SK-N-SH treated with all-trans-retinoic acid at 6 μM for 48 hours (cell line): ENCODE measurements around the gene MCRIP2.

Source experiments
- ATAC-seq: fragments of 200-7000 bp; cut with Tn5 transposase; 3 replicates; pipeline ENCODE4 v1.9.1; 2020; ENCODE audit warnings: mild to moderate bottlenecking, moderate library complexity
- ARNTL ChIP-seq: fragments of 450-650 bp; formaldehyde crosslinking; IDR thresholded peaks from 2 replicates; pipeline ENCODE4 v1.5.0; 2020; ENCODE audit warnings: low read depth, mild to moderate bottlenecking, moderate library complexity, borderline replicate concordance
- BACH2 ChIP-seq: fragments of 250-450 bp; sonication (Bioruptor Pico); IDR thresholded peaks from 2 replicates; pipeline ENCODE4 v1.9.0; 2021; ENCODE audit warnings: mild to moderate bottlenecking, borderline replicate concordance
- CREB5 ChIP-seq: fragments of 250-450 bp; sonication (Bioruptor Pico); IDR thresholded peaks from 2 replicates; pipeline ENCODE4 v1.5.1; 2020; ENCODE audit warnings: low read depth, mild to moderate bottlenecking, moderate library complexity
- CSDC2 ChIP-seq: fragments of 250-450 bp; sonication (Bioruptor Pico); IDR thresholded peaks from 2 replicates; pipeline ENCODE4 v1.5.0; 2020; ENCODE audit warnings: mild to moderate bottlenecking, moderate library complexity
- ESRRG ChIP-seq: fragments of 250-450 bp; sonication (Bioruptor Pico); IDR thresholded peaks from 2 replicates; pipeline ENCODE4 v1.6.1; 2021; ENCODE audit warnings: mild to moderate bottlenecking
- GLIS3 ChIP-seq: fragments of 250-450 bp; sonication (Bioruptor Pico); IDR thresholded peaks from 2 replicates; pipeline ENCODE4 v1.5.0; 2020; ENCODE audit warnings: mild to moderate bottlenecking, moderate library complexity
- ISL1 ChIP-seq: fragments of 250-450 bp; sonication (Bioruptor Pico); IDR thresholded peaks from 2 replicates; pipeline ENCODE4 v2.1.2; 2022; ENCODE audit warnings: mild to moderate bottlenecking, moderate library complexity
- PATZ1 ChIP-seq: fragments of 250-450 bp; sonication (Bioruptor Pico); IDR thresholded peaks from 2 replicates; pipeline ENCODE4 v1.8.0; 2020; ENCODE audit warnings: mild to moderate bottlenecking, moderate library complexity, borderline replicate concordance
- PPARA ChIP-seq: fragments of 250-450 bp; sonication (Bioruptor Pico); IDR thresholded peaks from 2 replicates; pipeline ENCODE4 v1.5.0; 2020; ENCODE audit warnings: mild to moderate bottlenecking, borderline replicate concordance
- RARB ChIP-seq: fragments of 250-450 bp; sonication (Bioruptor Pico); IDR thresholded peaks from 2 replicates; pipeline ENCODE4 v1.8.0; 2021; ENCODE audit warnings: mild to moderate bottlenecking, moderate library complexity
- SNAI2 ChIP-seq: fragments of 250-450 bp; sonication (Bioruptor Pico); IDR thresholded peaks from 2 replicates; pipeline ENCODE4 v1.5.0; 2020; ENCODE audit warnings: mild to moderate bottlenecking, moderate library complexity
- TCF4 ChIP-seq: fragments of 250-450 bp; sonication (Bioruptor Pico); IDR thresholded peaks from 2 replicates; pipeline ENCODE4 v1.8.0; 2021; ENCODE audit warnings: mild to moderate bottlenecking, moderate library complexity, borderline replicate concordance
- TOX ChIP-seq: fragments of 250-450 bp; sonication (Bioruptor Pico); IDR thresholded peaks from 2 replicates; pipeline ENCODE4 v1.8.0; 2021; ENCODE audit warnings: mild to moderate bottlenecking, moderate library complexity, borderline replicate concordance
- ZC3H10 ChIP-seq: fragments of 250-450 bp; sonication (Bioruptor Pico); IDR thresholded peaks from 2 replicates; pipeline ENCODE4 v1.5.1; 2021; ENCODE audit warnings: mild to moderate bottlenecking, moderate library complexity
- ZFP30 ChIP-seq: fragments of 450-650 bp; formaldehyde crosslinking; IDR thresholded peaks from 2 replicates; pipeline ENCODE4 v1.5.0; 2022; ENCODE audit warnings: mild to moderate bottlenecking, moderate library complexity
- ZNF70 ChIP-seq: fragments of 450-650 bp; formaldehyde crosslinking; IDR thresholded peaks from 2 replicates; pipeline ENCODE4 v1.5.0; 2020; ENCODE audit warnings: mild to moderate bottlenecking, moderate library complexity
- ZNF8 ChIP-seq: fragments of 450-650 bp; formaldehyde crosslinking; IDR thresholded peaks from 2 replicates; pipeline ENCODE4 v1.5.0; 2020; ENCODE audit warnings: mild to moderate bottlenecking, moderate library complexity
- TF ChIP-seq, protein P1 (sequence below): fragments of 250-450 bp; sonication (Bioruptor Pico); IDR thresholded peaks from 2 replicates; pipeline ENCODE4 v1.8.0; 2021; ENCODE audit warnings: low read depth, mild to moderate bottlenecking, moderate library complexity, borderline replicate concordance

The MCRIP2 gene

GRCh38 chr16:681746-682427, 40.3 kb downstream of the MCRIP2 start:
- TF ChIP-seq CREB5 (CRISPR knock-in tag): no peak
- TF ChIP-seq ARNTL (CRISPR knock-in tag): no peak
- TF ChIP-seq ZNF70 (CRISPR knock-in tag): no peak
- no peak for TF ChIP-seq TOX (CRISPR knock-in tag)
- TF ChIP-seq PATZ1: no peak
- TF ChIP-seq GLIS3 (CRISPR knock-in tag): no peak
- TF ChIP-seq, protein P1, sequence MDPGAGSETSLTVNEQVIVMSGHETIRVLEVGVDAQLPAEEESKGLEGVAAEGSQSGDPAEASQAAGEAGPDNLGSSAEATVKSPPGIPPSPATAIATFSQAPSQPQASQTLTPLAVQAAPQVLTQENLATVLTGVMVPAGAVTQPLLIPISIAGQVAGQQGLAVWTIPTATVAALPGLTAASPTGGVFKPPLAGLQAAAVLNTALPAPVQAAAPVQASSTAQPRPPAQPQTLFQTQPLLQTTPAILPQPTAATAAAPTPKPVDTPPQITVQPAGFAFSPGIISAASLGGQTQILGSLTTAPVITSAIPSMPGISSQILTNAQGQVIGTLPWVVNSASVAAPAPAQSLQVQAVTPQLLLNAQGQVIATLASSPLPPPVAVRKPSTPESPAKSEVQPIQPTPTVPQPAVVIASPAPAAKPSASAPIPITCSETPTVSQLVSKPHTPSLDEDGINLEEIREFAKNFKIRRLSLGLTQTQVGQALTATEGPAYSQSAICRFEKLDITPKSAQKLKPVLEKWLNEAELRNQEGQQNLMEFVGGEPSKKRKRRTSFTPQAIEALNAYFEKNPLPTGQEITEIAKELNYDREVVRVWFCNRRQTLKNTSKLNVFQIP (CRISPR knock-in tag): no peak
- no peak for TF ChIP-seq BACH2 (CRISPR knock-in tag)
- TF ChIP-seq ZFP30 (CRISPR knock-in tag): no peak
- TF ChIP-seq ZNF8 (CRISPR knock-in tag): no peak
- no peak for TF ChIP-seq ISL1
- no peak for TF ChIP-seq ZC3H10 (CRISPR knock-in tag)
- no peak for TF ChIP-seq SNAI2 (CRISPR knock-in tag)
- TF ChIP-seq CSDC2: no peak
- no peak for TF ChIP-seq TCF4 (CRISPR knock-in tag)
- no peak for TF ChIP-seq ESRRG (CRISPR knock-in tag)
- no peak for TF ChIP-seq PPARA (CRISPR knock-in tag)
- no peak for TF ChIP-seq RARB (CRISPR knock-in tag)

DNA sequence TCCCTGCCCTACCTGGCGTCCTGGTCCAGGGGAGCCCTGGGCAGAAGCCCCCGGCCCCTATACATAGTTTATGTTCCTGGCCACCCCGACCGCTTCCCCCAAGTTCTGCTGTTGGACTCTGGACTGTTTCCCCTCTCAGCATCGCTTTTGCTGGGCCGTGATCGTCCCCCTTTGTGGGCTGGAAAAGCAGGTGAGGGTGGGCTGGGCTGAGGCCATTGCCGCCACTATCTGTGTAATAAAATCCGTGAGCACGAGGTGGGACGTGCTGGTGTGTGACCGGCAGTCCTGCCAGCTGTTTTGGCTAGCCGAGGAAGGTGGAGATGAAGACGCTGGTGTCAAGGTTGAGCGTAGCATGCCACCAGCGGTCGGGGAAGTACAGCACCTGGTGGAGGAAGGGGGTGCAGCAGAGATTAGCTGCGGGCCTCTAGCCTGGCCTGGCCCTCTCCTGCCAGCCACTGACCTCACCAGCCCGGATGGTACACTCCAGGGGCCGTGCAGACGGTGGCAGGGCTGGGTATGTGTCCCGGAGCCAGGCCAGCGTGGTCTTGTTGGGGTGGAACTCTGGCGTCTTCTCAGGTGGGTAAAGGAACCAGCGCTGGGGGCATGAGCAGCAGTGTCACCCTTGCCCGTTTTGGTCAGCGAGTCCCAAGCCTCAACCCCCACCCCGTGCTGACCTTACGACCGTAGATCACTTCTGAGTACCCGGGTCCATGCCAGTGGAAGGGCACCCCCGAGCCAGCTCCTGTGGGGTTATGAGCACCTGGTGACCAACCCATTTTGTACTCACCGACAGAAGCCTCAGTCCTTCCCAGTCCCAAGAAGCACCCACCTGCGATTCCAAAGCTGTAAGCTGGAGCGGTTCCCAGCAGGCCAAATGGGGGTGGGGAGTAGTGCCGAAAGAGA, 41.1 kb downstream of the MCRIP2 start:
- TF ChIP-seq TOX (CRISPR knock-in tag) (no peak), RARB (CRISPR knock-in tag) (no peak), ARNTL (CRISPR knock-in tag) (no peak)
- TF ChIP-seq, all 23 proteins: peak for 0
- no peak for ATAC-seq

More at GRCh38 chr16:681746-682427, 40.3 kb downstream of the MCRIP2 start:
- no peak for ATAC-seq

DNA sequence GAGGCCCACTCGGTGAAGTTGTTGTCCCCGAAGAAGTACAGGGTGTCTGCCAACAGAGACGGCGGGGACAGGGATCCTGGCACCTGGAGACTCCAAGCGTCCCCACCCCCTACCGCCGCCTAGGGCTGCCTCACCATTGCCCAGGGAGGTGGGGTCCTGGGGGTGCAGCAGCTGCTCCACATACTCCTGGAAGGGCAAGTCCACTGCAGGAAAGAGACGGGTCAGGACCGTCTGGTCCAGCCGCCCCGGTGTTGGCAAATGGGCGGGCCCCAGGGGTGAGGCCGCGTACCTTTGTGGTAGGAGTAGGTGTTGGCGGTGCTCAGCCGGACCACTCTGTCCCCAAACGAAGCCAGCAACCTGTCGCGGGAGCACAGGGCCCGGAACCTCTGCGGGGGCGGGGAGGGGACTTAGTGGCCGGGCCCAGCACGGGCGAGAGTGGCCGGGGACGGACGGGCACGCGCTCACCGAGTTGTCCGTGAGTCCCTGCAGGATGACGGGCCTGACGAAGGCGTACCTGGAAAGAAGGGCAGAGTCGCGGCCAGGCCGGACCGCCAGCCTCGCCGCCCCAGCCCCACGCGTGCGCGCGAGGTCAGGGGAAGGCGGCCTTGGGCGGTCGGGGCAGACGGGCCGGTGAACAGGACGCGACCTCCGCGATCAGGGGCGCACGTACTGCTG, 41.9 kb downstream of the MCRIP2 start:
- no peak for ATAC-seq
- no peak for TF ChIP-seq ZC3H10 (CRISPR knock-in tag)

- peak; percentile 68 for ATAC-seq
- no peak for TF ChIP-seq PPARA (CRISPR knock-in tag)
- TF ChIP-seq ZC3H10 (CRISPR knock-in tag): 0 out of 2 replicates have a peak, but pooled peaks have one; percentile 41
These were observed 42.6 kb downstream of the MCRIP2 start, which contains the start of gene JMJD8 for GRCh38 chr16:684071-684794. Gene JMJD8, minus strand, starts transcription at chr16:684334. Its CDS starts 15 bp downstream, at chr16:684319.
